PFSK-1 (cell line): Measurements from ENCODE around the gene MBNL2. TPM values are rescaled to one million over a fixed set of nuclear protein-coding genes. Genes with fewer than 3 reads are reported as not detected.

Source experiments
- FOXP2 ChIP-seq: optimal IDR thresholded peaks from 2 replicates; pipeline ENCODE3; 2011; ENCODE audit warnings: borderline replicate concordance, control low read depth, inconsistent platforms; ENCODE audit not compliant: insufficient read depth; ENCODE audit errors: extremely low read length, extremely low read depth
- POLR2AphosphoS5 ChIP-seq: IDR thresholded peaks from 2 replicates; pipeline ENCODE4 v1.6.1; 2012; ENCODE audit warnings: low read depth, mild to moderate bottlenecking, control low read depth, low read length, moderate library complexity
- REST ChIP-seq, 2 experiments: IDR thresholded peaks; 2 replicates each; pipeline versions ENCODE4 v1.6.1 to v1.8.0; 2011 to 2012; ENCODE audit warnings: low read depth in 2 of 2, low read length in 2 of 2, control low read depth in 1 of 2, inconsistent platforms in 1 of 2, mild to moderate bottlenecking in 1 of 2, moderate library complexity in 1 of 2; ENCODE audit not compliant: insufficient read depth in 1 of 2
- SIN3A ChIP-seq: IDR thresholded peaks from 2 replicates; pipeline ENCODE4 v1.6.1; 2012; ENCODE audit warnings: mild to moderate bottlenecking, low read length, moderate library complexity, borderline replicate concordance; ENCODE audit not compliant: insufficient read depth
- TAF1 ChIP-seq: IDR thresholded peaks from 2 replicates; pipeline ENCODE4 v1.6.1; 2012; ENCODE audit warnings: low read length, control low read depth, borderline replicate concordance; ENCODE audit not compliant: insufficient read depth
- polyA plus RNA-seq: library from polyadenylated mRNA; unstranded; fragments of >200 nt; gene quantifications from one replicate; pipeline ENCODE4 v1.2.1, GENCODE V29; 2012; ENCODE audit warnings: low read depth, missing spikeins; ENCODE audit not compliant: insufficient read length

MBNL2 gene
- polyA plus RNA-seq, result 3.2 TPM

DNA sequence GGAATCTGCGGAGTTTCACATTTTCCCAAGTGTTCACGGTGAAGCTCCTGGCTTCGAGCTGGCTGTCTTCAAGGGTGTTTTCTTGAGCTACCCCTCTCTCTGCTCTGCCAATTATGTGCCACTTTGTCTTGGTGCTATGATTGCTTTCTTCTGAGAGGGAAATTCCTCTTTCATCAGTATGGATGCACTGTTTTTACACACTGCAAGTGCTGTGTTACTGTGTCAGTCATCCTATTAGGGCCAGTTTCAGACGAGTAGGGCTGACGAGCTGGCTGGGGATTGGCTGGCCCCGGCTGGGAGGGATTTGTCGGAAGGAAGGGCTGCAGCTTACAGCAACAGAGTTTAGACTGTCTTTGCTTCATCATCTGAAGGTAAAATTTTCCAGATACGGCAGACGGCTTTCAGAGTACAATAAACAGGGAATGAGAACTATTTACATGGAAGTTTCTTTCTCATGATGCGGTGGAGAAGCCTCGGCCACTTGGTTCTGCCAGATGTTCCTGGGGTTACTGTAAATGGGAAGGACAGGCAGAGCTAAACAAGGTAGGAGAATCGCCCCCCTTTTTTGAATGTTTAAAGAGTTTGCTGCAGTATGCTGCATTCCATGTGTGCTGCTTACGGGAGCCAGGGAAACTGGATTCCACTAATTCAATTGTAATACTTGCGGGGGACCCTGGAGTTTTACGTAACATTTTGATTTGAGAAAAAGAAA lies at the start of gene MBNL2:
TSS of gene MBNL2 (plus strand) at position 345 of the 712 bp plus-strand sequence. CDS start 53,903 bp downstream, outside the sequence.
- TF ChIP-seq SIN3A (no peak), POLR2AphosphoS5 (no peak), TAF1 (no peak), REST (IDR thresholded peaks at IDR 0.05; ENCODE audit: insufficient read depth in 1 of 2, low read depth in 2 of 2, low read length in 2 of 2) (no peak), FOXP2 (no peak)

GRCh38 chr13:97174638-97175037 lies 47.5 kb upstream of the MBNL2 start:
- TF ChIP-seq POLR2AphosphoS5 (no peak), SIN3A (no peak), TAF1 (no peak)

DNA sequence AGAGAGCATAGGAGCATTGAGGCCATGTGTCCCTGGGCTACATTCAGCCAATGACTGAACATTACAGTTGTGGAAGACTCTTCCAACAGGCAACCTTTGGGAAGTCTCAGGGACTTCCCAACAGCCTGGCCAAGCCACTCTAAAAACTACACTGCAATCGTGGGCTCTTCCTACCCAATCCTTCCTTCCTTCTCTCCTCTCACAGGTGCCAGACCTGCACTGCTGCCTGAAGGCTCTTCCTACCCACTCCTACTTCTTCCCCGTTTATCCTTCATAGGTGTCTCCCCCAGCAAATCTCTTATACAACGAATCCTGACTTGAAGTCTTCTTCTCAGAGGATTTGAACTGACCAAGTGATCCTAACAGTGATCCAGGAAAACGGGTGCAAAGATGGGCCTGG lies 47.1 kb upstream of the MBNL2 start:
- TF ChIP-seq REST (IDR thresholded peaks at IDR 0.05; ENCODE audit: insufficient read depth in 1 of 2, low read depth in 2 of 2, low read length in 2 of 2) (no peak), FOXP2 (no peak), SIN3A (no peak), POLR2AphosphoS5 (no peak), TAF1 (no peak)

- no peak for TF ChIP-seq SIN3A
- no peak for TF ChIP-seq POLR2AphosphoS5
Observed at GRCh38 chr13:97179501-97179900, 42.6 kb upstream of the MBNL2 start.

GRCh38 chr13:97182111-97182890 lies 39.8 kb upstream of the MBNL2 start:
- no peak for TF ChIP-seq POLR2AphosphoS5
- no peak for TF ChIP-seq FOXP2
- TF ChIP-seq SIN3A, result no peak
- TF ChIP-seq TAF1, result no peak
- no peak for TF ChIP-seq REST (IDR thresholded peaks at IDR 0.05; ENCODE audit: insufficient read depth in 1 of 2, low read depth in 2 of 2, low read length in 2 of 2)

DNA sequence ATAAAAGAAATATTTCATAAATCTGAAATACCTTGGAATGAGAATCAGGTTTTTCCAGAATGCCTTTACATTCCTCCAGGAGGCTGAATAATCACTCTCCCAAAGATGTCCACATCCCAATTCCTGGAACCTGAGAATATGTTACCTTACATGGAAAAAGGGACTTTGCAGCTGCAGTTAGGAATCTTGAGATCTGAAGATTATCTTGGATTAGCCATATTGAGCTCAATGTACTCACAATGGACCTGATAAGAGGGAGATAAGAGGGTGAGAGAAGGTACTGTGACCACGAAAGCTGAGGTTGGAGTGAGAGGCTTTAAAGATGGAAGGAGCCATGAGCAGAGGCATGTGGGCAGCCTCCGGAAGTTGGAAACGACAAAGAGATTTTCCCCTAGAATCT lies 36.8 kb upstream of the MBNL2 start:
- TF ChIP-seq FOXP2, result no peak
- no peak for TF ChIP-seq REST (IDR thresholded peaks at IDR 0.05; ENCODE audit: insufficient read depth in 1 of 2, low read depth in 2 of 2, low read length in 2 of 2)
- TF ChIP-seq POLR2AphosphoS5, result no peak
- no peak for TF ChIP-seq SIN3A
- no peak for TF ChIP-seq TAF1
